Panc1 (cell line): ENCODE results near the gene FA2H. TPM values are rescaled to one million over a fixed set of nuclear protein-coding genes. Genes with fewer than 3 reads are reported as not detected.
"Not testable (repeated sequence)": the region's sequence is repeated elsewhere in the genome, so short reads cannot be mapped to it uniquely, and the experiment has no call there.

Source experiments
- ATAC-seq: fragments of 200-7000 bp; cut with Tn5 transposase; 2 replicates; pipeline ENCODE4 v1.9.1; 2020; ENCODE audit warnings: mild to moderate bottlenecking, moderate library complexity
- BruUV-seq: library from RNA; stranded (reverse); fragments of 400-500 nt; replicated peaks from 2 replicates; lab custom pipeline; 2021; lab: Mats Ljungman, UMichigan
- CTCF ChIA-PET: fragments of 300-600 bp; sonication (Branson Sonifier 250); formaldehyde crosslinking; loops from one replicate; lab custom pipeline; 2022; ENCODE audit warnings: antibody characterized with exemption; lab: Charles Lee
- POLR2A ChIA-PET: fragments of 300-600 bp; sonication (Branson Sonifier 250); formaldehyde crosslinking; loops from one replicate; lab custom pipeline; 2022; ENCODE audit warnings: antibody characterized with exemption; lab: Charles Lee
- DNase-seq: peaks from one replicate; pipeline ENCODE4 v3.0.0-alpha.2; 2010; ENCODE audit warnings: low read depth, low spot score
- H3K27ac ChIP-seq: 2 replicates; pipeline ENCODE4 v1.5.1; 2011; ENCODE audit warnings: mild to moderate bottlenecking, low read length, inconsistent platforms
- H3K27me3 ChIP-seq: fragments of 200-500 bp; sonication (Bioruptor generic); 2 replicates; pipeline ENCODE4 v1.6.0; 2014; ENCODE audit warnings: low read length, inconsistent platforms; ENCODE audit not compliant: control insufficient read depth, insufficient read depth
- H3K36me3 ChIP-seq: fragments of 200-500 bp; sonication (Bioruptor generic); 2 replicates; pipeline ENCODE4 v1.5.1; 2014; ENCODE audit warnings: inconsistent platforms, mild to moderate bottlenecking, low read length, moderate library complexity; ENCODE audit not compliant: control insufficient read depth, insufficient read depth
- H3K4me1 ChIP-seq: 2 replicates; pipeline ENCODE4 v1.5.1; 2011; ENCODE audit warnings: inconsistent platforms, mild to moderate bottlenecking, low read length, moderate library complexity; ENCODE audit not compliant: control insufficient read depth, insufficient read depth
- H3K4me3 ChIP-seq, 2 experiments: 2 replicates each; pipeline ENCODE4 v1.5.1; 2011 to 2012; ENCODE audit warnings: low read depth in 2 of 2, low read length in 2 of 2, mild to moderate bottlenecking in 2 of 2, inconsistent platforms in 1 of 2, moderate library complexity in 1 of 2
- H3K9me3 ChIP-seq: fragments of 200-500 bp; sonication (Bioruptor generic); 2 replicates; pipeline ENCODE4 v1.5.1; 2014; ENCODE audit warnings: low read depth, mild to moderate bottlenecking, inconsistent platforms, low read length, moderate library complexity; ENCODE audit not compliant: control insufficient read depth, insufficient read depth
- TCF7L2 ChIP-seq: IDR thresholded peaks from 2 replicates; pipeline ENCODE4 v1.6.1; 2011; ENCODE audit warnings: mild to moderate bottlenecking, low read depth, low read length, inconsistent platforms
- in situ Hi-C: cut with HindIII; loops from 2 replicates; pipeline ENCODE4 v1.10.0; 2016; ENCODE audit warnings: low sequenced_read_pairs, low pct_unique_long_range_greater_than_20kb
- intact Hi-C: fragments of 100-400 bp; cut with micrococcal nuclease; formaldehyde crosslinking; loops from one replicate; pipeline ENCODE4 v1.10.0; 2022; ENCODE audit not compliant: unreplicated experiment
- total RNA-seq: library from RNA; stranded (reverse); gene quantifications from one replicate; pipeline ENCODE4 v1.2.1, GENCODE V29; 2021; ENCODE audit not compliant: unreplicated experiment
- TF ChIP-seq, protein P1 (sequence below), 2 experiments: IDR thresholded peaks; 2 replicates each; pipeline ENCODE4 v1.6.1; 2011 to 2012; ENCODE audit warnings: low read depth in 2 of 2, control low read depth in 1 of 2, low read length in 1 of 2, mild to moderate bottlenecking in 1 of 2, moderate library complexity in 1 of 2; ENCODE audit not compliant: insufficient read depth in 1 of 2
- TF ChIP-seq, protein P2 (sequence below): fragments of 450-650 bp; IDR thresholded peaks from 2 replicates; pipeline ENCODE4 v1.5.1; 2017; ENCODE audit warnings: mild to moderate bottlenecking

Gene FA2H
- total RNA-seq, 1 experiment from 2014 or later, result 0.15 TPM

DNA sequence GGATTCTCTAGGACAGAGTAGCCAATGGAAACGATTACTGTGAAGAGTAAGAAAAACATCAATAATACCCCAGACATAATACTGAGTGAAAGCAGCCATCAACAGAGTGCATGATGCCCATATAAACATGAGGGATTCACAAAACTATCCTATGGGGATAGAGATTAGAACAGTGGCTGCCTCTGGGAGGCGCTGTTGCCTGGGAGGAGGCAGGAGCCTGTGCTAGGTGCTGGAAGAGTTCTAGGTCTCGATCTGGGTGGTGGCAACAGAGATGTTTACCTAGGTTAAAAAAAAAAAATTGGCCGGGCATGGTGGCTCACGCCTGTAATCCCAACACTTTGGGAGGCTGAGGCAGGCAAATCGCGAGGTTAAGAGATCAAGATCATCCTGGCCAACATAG lies 7.9 kb downstream of the FA2H start:
- no peak overlapping the region for H3K4me3 ChIP-seq
- POLR2A ChIA-PET, result interaction anchor here (0.6 kb wide), 1 partner anchor 46 kb away, joined by 3 read pairs; no protein-coding TSS in a partner anchor
- in situ Hi-C loops, result no loop called here
- BruUV-seq, result no TSS peak
- TF ChIP-seq, protein P1, sequence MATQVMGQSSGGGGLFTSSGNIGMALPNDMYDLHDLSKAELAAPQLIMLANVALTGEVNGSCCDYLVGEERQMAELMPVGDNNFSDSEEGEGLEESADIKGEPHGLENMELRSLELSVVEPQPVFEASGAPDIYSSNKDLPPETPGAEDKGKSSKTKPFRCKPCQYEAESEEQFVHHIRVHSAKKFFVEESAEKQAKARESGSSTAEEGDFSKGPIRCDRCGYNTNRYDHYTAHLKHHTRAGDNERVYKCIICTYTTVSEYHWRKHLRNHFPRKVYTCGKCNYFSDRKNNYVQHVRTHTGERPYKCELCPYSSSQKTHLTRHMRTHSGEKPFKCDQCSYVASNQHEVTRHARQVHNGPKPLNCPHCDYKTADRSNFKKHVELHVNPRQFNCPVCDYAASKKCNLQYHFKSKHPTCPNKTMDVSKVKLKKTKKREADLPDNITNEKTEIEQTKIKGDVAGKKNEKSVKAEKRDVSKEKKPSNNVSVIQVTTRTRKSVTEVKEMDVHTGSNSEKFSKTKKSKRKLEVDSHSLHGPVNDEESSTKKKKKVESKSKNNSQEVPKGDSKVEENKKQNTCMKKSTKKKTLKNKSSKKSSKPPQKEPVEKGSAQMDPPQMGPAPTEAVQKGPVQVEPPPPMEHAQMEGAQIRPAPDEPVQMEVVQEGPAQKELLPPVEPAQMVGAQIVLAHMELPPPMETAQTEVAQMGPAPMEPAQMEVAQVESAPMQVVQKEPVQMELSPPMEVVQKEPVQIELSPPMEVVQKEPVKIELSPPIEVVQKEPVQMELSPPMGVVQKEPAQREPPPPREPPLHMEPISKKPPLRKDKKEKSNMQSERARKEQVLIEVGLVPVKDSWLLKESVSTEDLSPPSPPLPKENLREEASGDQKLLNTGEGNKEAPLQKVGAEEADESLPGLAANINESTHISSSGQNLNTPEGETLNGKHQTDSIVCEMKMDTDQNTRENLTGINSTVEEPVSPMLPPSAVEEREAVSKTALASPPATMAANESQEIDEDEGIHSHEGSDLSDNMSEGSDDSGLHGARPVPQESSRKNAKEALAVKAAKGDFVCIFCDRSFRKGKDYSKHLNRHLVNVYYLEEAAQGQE (IDR thresholded peaks at IDR 0.05; ENCODE audit: insufficient read depth in 1 of 2, low read depth in 2 of 2, low read length in 1 of 2), result no peak
- TF ChIP-seq, protein P2, sequence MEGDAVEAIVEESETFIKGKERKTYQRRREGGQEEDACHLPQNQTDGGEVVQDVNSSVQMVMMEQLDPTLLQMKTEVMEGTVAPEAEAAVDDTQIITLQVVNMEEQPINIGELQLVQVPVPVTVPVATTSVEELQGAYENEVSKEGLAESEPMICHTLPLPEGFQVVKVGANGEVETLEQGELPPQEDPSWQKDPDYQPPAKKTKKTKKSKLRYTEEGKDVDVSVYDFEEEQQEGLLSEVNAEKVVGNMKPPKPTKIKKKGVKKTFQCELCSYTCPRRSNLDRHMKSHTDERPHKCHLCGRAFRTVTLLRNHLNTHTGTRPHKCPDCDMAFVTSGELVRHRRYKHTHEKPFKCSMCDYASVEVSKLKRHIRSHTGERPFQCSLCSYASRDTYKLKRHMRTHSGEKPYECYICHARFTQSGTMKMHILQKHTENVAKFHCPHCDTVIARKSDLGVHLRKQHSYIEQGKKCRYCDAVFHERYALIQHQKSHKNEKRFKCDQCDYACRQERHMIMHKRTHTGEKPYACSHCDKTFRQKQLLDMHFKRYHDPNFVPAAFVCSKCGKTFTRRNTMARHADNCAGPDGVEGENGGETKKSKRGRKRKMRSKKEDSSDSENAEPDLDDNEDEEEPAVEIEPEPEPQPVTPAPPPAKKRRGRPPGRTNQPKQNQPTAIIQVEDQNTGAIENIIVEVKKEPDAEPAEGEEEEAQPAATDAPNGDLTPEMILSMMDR, result peak; percentile 26
- H3K36me3 ChIP-seq, result no peaks in the 10 kb centered on the region
- intact Hi-C loops, result no loop called here
- ATAC-seq, result no peak
- no peak overlapping the region for H3K27ac ChIP-seq
- no peaks in the 10 kb centered on the region for H3K9me3 ChIP-seq
- CTCF ChIA-PET, result no interaction called here
- H3K27me3 ChIP-seq, result no peaks in the 10 kb centered on the region
- no peak for DNase-seq
- H3K4me1 ChIP-seq, result no peaks in the 10 kb centered on the region

DNA sequence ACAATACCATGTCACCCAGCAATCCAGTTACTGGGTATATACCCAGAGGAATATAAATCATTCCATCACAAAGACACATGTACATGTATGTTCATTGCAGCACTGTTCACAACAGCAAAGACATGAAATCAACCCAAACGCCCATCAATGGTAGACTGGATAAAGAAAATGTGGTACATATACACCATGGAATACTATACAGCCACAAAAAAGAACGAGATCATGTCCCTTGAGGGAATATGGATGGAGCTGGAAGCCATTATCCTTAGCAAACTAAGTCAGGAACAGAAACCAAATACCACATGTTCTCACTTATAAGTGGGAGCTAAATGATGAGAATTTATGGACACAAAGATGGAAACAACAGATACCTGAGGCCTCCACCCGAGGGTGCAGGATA lies 10.4 kb downstream of the FA2H start:
- BruUV-seq, H3K4me1 ChIP-seq, H3K36me3 ChIP-seq, intact Hi-C loops, H3K27ac ChIP-seq, H3K9me3 ChIP-seq, CTCF ChIA-PET, H3K4me3 ChIP-seq, POLR2A ChIA-PET, ATAC-seq, in situ Hi-C loops, H3K27me3 ChIP-seq, DNase-seq: not testable (repeated sequence)

DNA sequence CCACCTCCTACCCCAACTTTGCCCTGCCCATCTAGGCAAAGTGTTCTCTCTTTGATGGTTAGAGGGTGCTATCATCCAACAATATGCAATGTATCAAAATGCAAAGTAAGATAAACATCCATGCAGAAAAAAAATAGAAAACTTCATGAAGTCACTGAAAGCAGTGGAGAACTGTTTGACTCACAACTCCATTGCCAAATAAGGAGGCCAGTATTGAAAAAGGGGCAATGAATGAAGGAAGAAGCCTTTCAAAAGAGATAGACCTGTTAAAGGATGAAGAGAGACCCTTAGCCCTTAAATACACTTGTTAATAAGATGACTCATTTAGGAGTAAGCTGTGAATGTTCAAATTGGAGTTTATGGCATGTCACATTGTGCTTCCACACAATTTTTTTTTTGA lies 13.0 kb downstream of the FA2H start:
- BruUV-seq, result no TSS peak
- DNase-seq, result no peak
- CTCF ChIA-PET, result no interaction called here

More for the DNA sequence above, 13.0 kb downstream of the FA2H start:
- intact Hi-C loops, result no loop called here
- Histone ChIP-seq H3K27me3 (no peaks in the 10 kb centered on the region), H3K27ac (no peak overlapping the region), H3K4me1 (no peaks in the 10 kb centered on the region), H3K36me3 (no peaks in the 10 kb centered on the region), H3K9me3 (no peaks in the 10 kb centered on the region), H3K4me3 (no peak overlapping the region)
- ATAC-seq, result no peak
- POLR2A ChIA-PET, result no interaction called here
- in situ Hi-C loops, result no loop called here
- no peak for TF ChIP-seq TCF7L2
- TF ChIP-seq, protein P1 (IDR thresholded peaks at IDR 0.05; ENCODE audit: insufficient read depth in 1 of 2, low read depth in 2 of 2, low read length in 1 of 2), result no peak
